Measurements from ENCODE around the gene ZSCAN31. TPM values are rescaled to one million over a fixed set of nuclear protein-coding genes. Genes with fewer than 3 reads are reported as not detected.
"Not testable (repeated sequence)": the region's sequence is repeated elsewhere in the genome, so short reads cannot be mapped to it uniquely, and the experiment has no call there.

The ZSCAN31 gene
- total RNA-seq, 4 donors from 2014 or later: 3.6 to 19.4 (median 7.0) TPM

DNA sequence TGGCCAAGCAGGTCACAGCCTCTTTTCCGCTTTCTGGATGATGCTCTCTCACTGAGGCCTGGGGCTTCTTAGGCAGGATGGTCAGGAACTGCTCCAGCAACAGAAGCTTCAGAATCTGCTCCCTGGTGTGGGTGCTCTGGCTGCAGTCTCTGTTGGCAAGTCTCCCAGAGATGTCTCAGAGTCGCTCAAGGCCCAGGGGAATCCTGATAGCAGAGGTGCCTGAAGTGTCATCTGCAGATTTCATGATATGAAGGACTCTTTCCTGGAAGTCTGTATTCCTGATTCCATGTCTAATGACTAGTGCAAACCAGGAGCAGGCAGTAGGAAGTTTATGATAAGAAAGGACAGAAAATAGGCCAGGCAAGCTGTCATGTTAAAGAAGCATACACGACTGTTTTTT lies 20.3 kb downstream of the ZSCAN31 start:
- H3K4me3 ChIP-seq (ENCODE audit: low read depth, poor library complexity, severe bottlenecking): no peak overlapping the region
- intact Hi-C loops (cut with DNase I; ENCODE audit: low total_unique reads): no loop called here
- no peak for DNase-seq (ENCODE audit: low spot score in 2 of 2)
- 68 to 78% methylated on average over 3 of the region's 3 CpGs for WGBS, 2 donors
- TF ChIP-seq, protein P1, sequence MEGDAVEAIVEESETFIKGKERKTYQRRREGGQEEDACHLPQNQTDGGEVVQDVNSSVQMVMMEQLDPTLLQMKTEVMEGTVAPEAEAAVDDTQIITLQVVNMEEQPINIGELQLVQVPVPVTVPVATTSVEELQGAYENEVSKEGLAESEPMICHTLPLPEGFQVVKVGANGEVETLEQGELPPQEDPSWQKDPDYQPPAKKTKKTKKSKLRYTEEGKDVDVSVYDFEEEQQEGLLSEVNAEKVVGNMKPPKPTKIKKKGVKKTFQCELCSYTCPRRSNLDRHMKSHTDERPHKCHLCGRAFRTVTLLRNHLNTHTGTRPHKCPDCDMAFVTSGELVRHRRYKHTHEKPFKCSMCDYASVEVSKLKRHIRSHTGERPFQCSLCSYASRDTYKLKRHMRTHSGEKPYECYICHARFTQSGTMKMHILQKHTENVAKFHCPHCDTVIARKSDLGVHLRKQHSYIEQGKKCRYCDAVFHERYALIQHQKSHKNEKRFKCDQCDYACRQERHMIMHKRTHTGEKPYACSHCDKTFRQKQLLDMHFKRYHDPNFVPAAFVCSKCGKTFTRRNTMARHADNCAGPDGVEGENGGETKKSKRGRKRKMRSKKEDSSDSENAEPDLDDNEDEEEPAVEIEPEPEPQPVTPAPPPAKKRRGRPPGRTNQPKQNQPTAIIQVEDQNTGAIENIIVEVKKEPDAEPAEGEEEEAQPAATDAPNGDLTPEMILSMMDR (IDR thresholded peaks at IDR 0.05): no peak
- no peak for TF ChIP-seq POLR2A (IDR thresholded peaks at IDR 0.05)

DNA sequence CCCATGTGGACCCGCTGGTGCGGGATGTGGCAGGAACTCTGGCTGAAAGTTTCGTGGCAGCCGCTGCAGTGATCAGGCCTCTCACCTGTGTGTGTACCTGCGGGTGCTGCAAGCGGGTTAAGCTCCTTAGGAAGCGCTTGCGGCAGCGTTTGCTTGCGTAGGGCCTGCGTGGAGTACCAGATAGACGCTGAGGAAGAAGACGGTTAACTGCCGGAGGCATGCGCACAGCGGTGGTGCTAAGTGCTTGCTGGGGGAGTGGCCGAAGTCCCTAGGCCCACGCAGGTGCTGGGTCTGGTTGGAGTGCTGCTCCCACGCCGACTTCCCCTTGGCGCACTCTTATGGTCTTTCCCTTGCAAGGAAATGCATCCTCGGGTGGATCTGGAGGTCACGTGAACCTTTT lies 23.0 kb downstream of the ZSCAN31 start:
- TF ChIP-seq, protein P1 (IDR thresholded peaks at IDR 0.05): no peak
- TF ChIP-seq POLR2A (IDR thresholded peaks at IDR 0.05): no peak
- no peak for DNase-seq (ENCODE audit: low spot score in 2 of 2)
- 90 to 94% methylated on average over 23 of the region's 23 CpGs for WGBS, 2 donors
- no peak overlapping the region for H3K4me3 ChIP-seq (ENCODE audit: low read depth, poor library complexity, severe bottlenecking)
- intact Hi-C loops (cut with DNase I; ENCODE audit: low total_unique reads): no loop called here

DNA sequence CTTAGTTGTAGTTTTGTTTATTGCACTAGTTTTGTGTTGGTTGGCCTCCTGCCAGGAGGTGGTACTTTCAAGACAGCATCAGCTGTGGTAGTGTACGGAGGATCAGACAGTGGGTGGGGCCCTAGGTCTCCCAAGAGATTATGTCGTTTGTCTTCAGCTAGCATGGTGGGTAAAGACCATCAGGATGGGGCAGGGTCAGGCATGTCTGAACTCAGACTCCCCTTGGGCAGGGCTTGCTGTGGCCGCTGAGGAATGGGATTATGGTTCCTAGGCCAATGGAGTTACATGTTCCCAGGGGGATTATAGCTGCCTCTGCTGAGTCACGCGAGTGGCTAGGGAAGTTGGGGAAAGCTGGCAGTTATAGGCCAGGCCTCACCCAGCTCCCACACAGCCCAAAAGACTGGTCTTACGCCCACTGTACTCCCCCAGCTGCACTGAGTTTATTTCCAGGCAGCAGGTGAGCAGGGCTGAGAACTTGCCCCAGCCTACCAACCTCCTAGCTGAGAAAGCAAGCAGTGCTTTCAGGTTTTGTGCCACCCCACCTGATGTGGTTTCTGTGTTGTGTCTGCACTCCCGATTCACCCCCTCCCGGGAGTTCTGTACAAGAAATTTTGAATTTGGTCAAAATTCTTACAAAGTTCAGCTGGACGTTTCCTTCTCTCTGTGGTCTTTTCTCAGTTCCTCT lies 24.7 kb downstream of the ZSCAN31 start:
- H3K4me3 ChIP-seq (ENCODE audit: low read depth, poor library complexity, severe bottlenecking): no peak overlapping the region
- 72 to 76% methylated on average over 9 of the region's 9 CpGs for WGBS, 2 donors
- no peak for TF ChIP-seq POLR2A (IDR thresholded peaks at IDR 0.05)
- TF ChIP-seq, protein P1 (IDR thresholded peaks at IDR 0.05): no peak
- intact Hi-C loops (cut with DNase I; ENCODE audit: low total_unique reads): no loop called here
- DNase-seq (ENCODE audit: low spot score in 2 of 2): no peak

DNA sequence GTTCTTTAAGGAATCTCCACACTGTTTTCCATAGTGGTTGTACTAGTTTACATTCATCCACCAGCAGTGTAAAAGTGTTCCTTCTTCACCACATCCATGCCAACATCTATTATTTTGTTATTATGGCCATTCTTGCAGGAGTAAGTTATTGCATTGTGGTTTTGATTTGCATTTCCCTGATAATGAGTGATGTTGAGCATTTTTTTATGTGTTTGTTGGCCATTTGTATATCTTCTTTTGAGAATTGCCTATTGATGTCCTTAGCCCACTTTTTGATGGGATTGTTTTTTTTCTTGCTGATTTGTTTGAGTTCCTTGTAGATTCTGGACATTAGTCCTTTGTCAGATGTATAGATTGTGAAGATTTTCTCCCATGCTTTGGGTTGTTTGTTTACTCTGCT lies 29.6 kb downstream of the ZSCAN31 start:
- intact Hi-C loops (cut with DNase I; ENCODE audit: low total_unique reads); H3K4me3 ChIP-seq (ENCODE audit: low read depth, poor library complexity, severe bottlenecking); DNase-seq (ENCODE audit: low spot score in 2 of 2): not testable (repeated sequence)

DNA sequence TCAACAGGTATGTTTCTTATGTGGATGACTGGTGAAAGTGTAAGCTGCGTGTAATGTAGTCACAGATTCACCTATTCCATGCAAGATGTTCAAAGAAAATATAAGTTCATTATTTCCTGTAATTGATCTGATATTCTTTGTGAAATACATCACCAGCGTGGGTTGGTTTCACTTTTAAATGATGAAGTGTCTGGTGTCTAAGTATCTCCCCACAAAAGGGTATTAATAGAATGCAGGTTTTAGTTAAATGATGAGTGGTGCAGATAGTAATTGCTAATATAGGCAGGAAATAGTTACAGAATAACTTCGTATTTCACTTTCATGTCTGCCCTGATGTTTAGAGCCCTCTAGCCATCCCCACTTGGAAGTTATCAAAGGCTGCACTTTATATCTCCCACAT lies 32.4 kb downstream of the ZSCAN31 start:
- no peak for DNase-seq (ENCODE audit: low spot score in 2 of 2)
- 87 to 89% methylated on average over 3 of the region's 3 CpGs for WGBS, 2 donors
- H3K4me3 ChIP-seq (ENCODE audit: low read depth, poor library complexity, severe bottlenecking): no peak overlapping the region
- TF ChIP-seq, protein P1 (IDR thresholded peaks at IDR 0.05): no peak
- no peak for TF ChIP-seq POLR2A (IDR thresholded peaks at IDR 0.05)
- intact Hi-C loops (cut with DNase I; ENCODE audit: low total_unique reads): no loop called here

DNA sequence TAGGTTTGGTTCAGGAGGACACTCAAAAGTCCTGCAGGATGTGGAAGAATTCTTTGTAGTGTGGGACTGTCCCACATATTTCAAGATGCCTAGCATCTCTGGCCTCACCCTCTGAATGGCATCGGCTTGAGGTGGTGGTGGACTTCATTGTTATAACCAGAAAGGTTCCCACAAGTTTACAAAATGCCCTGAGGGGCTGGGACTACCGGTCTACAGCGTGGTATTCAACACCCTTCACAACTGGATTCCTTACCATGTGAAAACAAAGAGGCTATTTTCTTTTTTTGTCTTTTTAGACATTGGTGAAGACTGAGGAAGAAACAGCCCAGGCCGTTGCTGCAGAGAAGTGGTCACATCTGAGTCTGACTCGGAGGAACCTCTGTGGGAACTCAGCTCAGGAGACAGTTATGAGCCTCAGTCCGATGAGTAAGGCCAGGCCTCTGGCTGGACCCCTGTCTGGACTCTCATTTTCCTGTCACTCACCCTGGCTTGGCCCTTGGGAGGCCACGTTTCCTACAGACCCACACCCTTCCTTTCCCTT lies 39.4 kb downstream of the ZSCAN31 start:
- WGBS, 2 donors: 81 to 90% methylated on average over 7 of the region's 7 CpGs
- no peak overlapping the region for H3K4me3 ChIP-seq (ENCODE audit: low read depth, poor library complexity, severe bottlenecking)
- no peak for TF ChIP-seq POLR2A (IDR thresholded peaks at IDR 0.05)
- TF ChIP-seq, protein P1 (IDR thresholded peaks at IDR 0.05): no peak
- intact Hi-C loops (cut with DNase I; ENCODE audit: low total_unique reads): no loop called here
- no peak for DNase-seq (ENCODE audit: low spot score in 2 of 2)

Measured in lower leg skin (tissue), 4 donors.